ENCODE measurements around the gene CEP89.

GRCh38 chr19:32874605-32875004 is 97.2 kb downstream of the CEP89 start:
- TF ChIP-seq POLR2A (IDR thresholded peaks at IDR 0.05) (no peak), CTCF (IDR thresholded peaks at IDR 0.05) (no peak)
